K562 (cell line): Measurements from ENCODE around the gene ACTN3. TPM values are rescaled to one million over a fixed set of nuclear protein-coding genes. Genes with fewer than 3 reads are reported as not detected.

Experiments
- ATAC-seq: fragments of 200-7000 bp; cut with Tn5 transposase; 3 replicates; pipeline ENCODE4 v1.9.1; 2020; ENCODE audit warnings: moderate library complexity
- BruUV-seq: library from RNA; stranded (reverse); fragments of 400-500 nt; replicated peaks from 2 replicates; lab custom pipeline; 2021; lab: Mats Ljungman, UMichigan
- CTCF ChIA-PET: fragments of 300-600 bp; formaldehyde crosslinking; extraction: SDS; loops from one replicate; lab custom pipeline; 2021; ENCODE audit warnings: low intra/inter-chr PET ratio; lab: Yijun Ruan, JAX
- POLR2A ChIA-PET: fragments of 300-600, 350-650 bp; sonication (Branson Sonifier 250); formaldehyde crosslinking; extraction: SDS; loops from one replicate; lab custom pipeline; 2021; ENCODE audit warnings: antibody characterized with exemption, inconsistent platforms; lab: Yijun Ruan, JAX
- DNase-seq, 4 experiments: peaks; one replicate each; pipeline versions ENCODE4 v3.0.0 to v3.0.0-alpha.2; 2011 to 2018; ENCODE audit warnings: low spot score in 3 of 4, mixed read lengths in 3 of 4; ENCODE audit errors: extremely low read depth in 1 of 4
- FAIRE-seq: peaks from 2 replicates; lab custom pipeline; 2011; peaks lifted over from hg19 to GRCh38; lab: Jason Lieb, UNC
- H2AFZ ChIP-seq: 2 replicates; pipeline ENCODE4 v1.6.0; 2011; ENCODE audit warnings: low read depth, low read length, control low read depth, inconsistent platforms
- H3K27ac ChIP-seq: fragments of 200-600 bp; 3 replicates; pipeline ENCODE4 v1.8.0; 2011; ENCODE audit warnings: low read depth, mild to moderate bottlenecking, control low read depth, inconsistent platforms, low read length, moderate library complexity, mixed read lengths; ENCODE audit errors: extremely low read depth
- H3K27me3 ChIP-seq, 2 experiments: fragments of 300-600 bp in 1 of 2; 2 replicates in 1 of 2; 3 replicates in 1 of 2; pipeline versions ENCODE4 v1.6.0 to v1.8.0; 2011; ENCODE audit warnings: inconsistent platforms in 2 of 2, low read length in 2 of 2, mild to moderate bottlenecking in 1 of 2, mixed read lengths in 1 of 2, moderate library complexity in 1 of 2; ENCODE audit not compliant: control insufficient read depth in 2 of 2, insufficient read depth in 2 of 2
- H3K36me3 ChIP-seq: fragments of 300-600 bp; 3 replicates; pipeline ENCODE4 v1.8.0; 2011; ENCODE audit warnings: mild to moderate bottlenecking, low read length, inconsistent platforms; ENCODE audit not compliant: control insufficient read depth, insufficient read depth
- H3K4me1 ChIP-seq, 2 experiments: fragments of 200-600 bp in 1 of 2; replicated peaks in 1 of 2; 2 replicates in 1 of 2; 3 replicates in 1 of 2; pipeline versions ENCODE4 v1.5.1 to v1.8.0; 2011; ENCODE audit warnings: inconsistent platforms in 2 of 2, low read length in 2 of 2, mild to moderate bottlenecking in 1 of 2, mixed read lengths in 1 of 2, moderate library complexity in 1 of 2; ENCODE audit not compliant: control insufficient read depth in 2 of 2, insufficient read depth in 2 of 2
- H3K4me2 ChIP-seq: 2 replicates; pipeline ENCODE4 v1.6.1; 2011; ENCODE audit warnings: low read length, control low read depth, inconsistent platforms, mixed read lengths; ENCODE audit not compliant: insufficient read depth
- H3K4me3 ChIP-seq: fragments of 200-600 bp; sonication (generic), shearing (Covaris generic); 2 replicates; pipeline ENCODE4 v1.5.1; 2016; ENCODE audit warnings: control low read depth, inconsistent platforms
- H3K79me2 ChIP-seq: fragments of 200-600 bp; 3 replicates; pipeline ENCODE4 v1.8.0; 2011; ENCODE audit warnings: low read length, inconsistent platforms; ENCODE audit not compliant: control insufficient read depth, insufficient read depth
- H3K9ac ChIP-seq, 2 experiments: 2 replicates each; pipeline versions ENCODE4 v1.6.0 to v1.6.1; 2011; ENCODE audit warnings: low read depth in 2 of 2, low read length in 2 of 2, control low read depth in 1 of 2, inconsistent platforms in 1 of 2, mild to moderate bottlenecking in 1 of 2, mixed read lengths in 1 of 2; ENCODE audit not compliant: insufficient read depth in 1 of 2
- H3K9me1 ChIP-seq: one replicate; pipeline ENCODE4 v1.6.0; 2011; ENCODE audit warnings: inconsistent platforms, mild to moderate bottlenecking, low read length, moderate library complexity; ENCODE audit not compliant: control insufficient read depth, insufficient read depth
- H3K9me3 ChIP-seq: replicated peaks from 2 replicates; pipeline ENCODE4 v1.5.1; 2011; ENCODE audit warnings: low read depth, low read length, inconsistent platforms; ENCODE audit not compliant: control insufficient read depth, insufficient read depth
- H4K20me1 ChIP-seq: replicated peaks from 2 replicates; pipeline ENCODE4 v1.6.1; 2011; ENCODE audit warnings: low read length, inconsistent platforms, mixed read lengths; ENCODE audit not compliant: control insufficient read depth, insufficient read depth
- ARID1B ChIP-seq: fragments of 450-650 bp; IDR thresholded peaks from 2 replicates; pipeline ENCODE4 v1.6.1; 2016; ENCODE audit warnings: antibody characterized with exemption, mild to moderate bottlenecking, inconsistent platforms
- BCOR ChIP-seq: fragments of 450-650 bp; IDR thresholded peaks from 2 replicates; pipeline ENCODE4 v1.6.1; 2016
- CHCHD3 ChIP-seq: fragments of 250-450 bp; sonication (Bioruptor Pico); IDR thresholded peaks from 2 replicates; pipeline ENCODE4 v2.1.2; 2022; ENCODE audit warnings: mild to moderate bottlenecking
- DMBX1 ChIP-seq: fragments of 250-450 bp; sonication (Bioruptor Pico); IDR thresholded peaks from 2 replicates; pipeline ENCODE4 v1.8.0; 2022; ENCODE audit warnings: inconsistent platforms, mild to moderate bottlenecking, moderate library complexity, borderline replicate concordance
- ELF4 ChIP-seq: fragments of 450-650 bp; formaldehyde crosslinking; IDR thresholded peaks from 2 replicates; pipeline ENCODE4 v1.4.0; 2022; ENCODE audit warnings: missing genetic modification characterization
- KDM1A ChIP-seq, 2 experiments: fragments of 450-650 bp; IDR thresholded peaks; 2 replicates each; pipeline ENCODE4 v1.6.1; 2016; ENCODE audit warnings: mild to moderate bottlenecking in 2 of 2
- KLF10 ChIP-seq: fragments of 250-450 bp; sonication (Bioruptor Pico); IDR thresholded peaks from 2 replicates; pipeline ENCODE4 v1.6.1; 2021; ENCODE audit warnings: matching md5 sums
- KLF13 ChIP-seq: fragments of 450-650 bp; IDR thresholded peaks from 2 replicates; pipeline ENCODE4 v1.6.1; 2016; ENCODE audit warnings: missing genetic modification characterization, low read depth, mild to moderate bottlenecking, missing compliant biosample characterization, moderate library complexity, borderline replicate concordance
- MBD2 ChIP-seq: sonication (generic); IDR thresholded peaks from 2 replicates; pipeline ENCODE4 v1.6.1; 2016; ENCODE audit warnings: low read depth, borderline replicate concordance
- MEIS2 ChIP-seq: fragments of 450-650 bp; IDR thresholded peaks from 2 replicates; pipeline ENCODE4 v1.6.1; 2014; ENCODE audit warnings: mild to moderate bottlenecking; ENCODE audit not compliant: partially characterized antibody
- POLR2A ChIP-seq: fragments of 450-650 bp; conservative IDR thresholded peaks from 2 replicates; pipeline ENCODE4 v1.6.1; 2016
- PRPF4 ChIP-seq: fragments of 200-400 bp; formaldehyde crosslinking; IDR thresholded peaks from one replicate; pipeline ENCODE4 v1.6.1; 2017; ENCODE audit warnings: low read length, low read depth, mild to moderate bottlenecking; ENCODE audit not compliant: insufficient read depth, poor library complexity, severe bottlenecking
- RBM25 ChIP-seq: fragments of 200-400 bp; formaldehyde crosslinking; IDR thresholded peaks from 2 replicates; pipeline ENCODE4 v1.6.1; 2018; ENCODE audit warnings: low read length, low read depth, moderate library complexity; ENCODE audit not compliant: severe bottlenecking
- RUNX1 ChIP-seq: sonication (generic); IDR thresholded peaks from 2 replicates; pipeline ENCODE4 v1.6.1; 2016; ENCODE audit warnings: antibody characterized with exemption, low read depth
- U2AF1 ChIP-seq: fragments of 200-400 bp; formaldehyde crosslinking; optimal IDR thresholded peaks from 2 replicates; pipeline ENCODE3; 2017; ENCODE audit warnings: mild to moderate bottlenecking, low read depth, low read length, moderate library complexity
- ZNF143 ChIP-seq: sonication (generic); formaldehyde crosslinking; IDR thresholded peaks from 2 replicates; pipeline ENCODE4 v1.9.0; 2022; ENCODE audit warnings: mild to moderate bottlenecking, missing genetic modification reagents
- WGBS: fragments of 100-300 bp; shearing (Covaris generic); methylation state at CpG from one replicate; pipeline ENCODE4 v1.1.6; 2016; ENCODE audit warnings: low coverage, mixed read lengths; ENCODE audit not compliant: insufficient coverage; ENCODE audit errors: missing lambda C conversion rate; 5-methylcytosine and 5-hydroxymethylcytosine counted together
- in situ Hi-C: fragments of 300-500 bp; cut with MboI; formaldehyde crosslinking; loops from 4 replicates; pipeline ENCODE4 v1.15.0; 2018; ENCODE audit warnings: inconsistent platforms, mixed read lengths
- intact Hi-C: fragments of 100-400 bp; cut with micrococcal nuclease; formaldehyde crosslinking; loops from 2 replicates; pipeline ENCODE4 v1.14.2; 2022
- polyA plus RNA-seq, 8 experiments: library from polyadenylated mRNA; depleted of rRNA in 4 of 8; stranded (reverse) in 5 of 8; unstranded in 3 of 8; fragments of >200 nt; fragmentation: Nextera tagmentation in 2 of 8; fragmentation: Illumina TruSeq in 1 of 8; extraction: Ambion mirVana in 2 of 8; extraction: Trizol in 1 of 8; gene quantifications; 2 replicates each; pipeline versions ENCODE4 v1.2.1 to v1.2.3, GENCODE V29; 2011 to 2014; ENCODE audit warnings: inconsistent platforms in 1 of 8, missing spikeins in 1 of 8
- total RNA-seq, 7 experiments: library from RNA; depleted of rRNA in 6 of 7; stranded (reverse); fragments of >200 nt in 6 of 7; fragmentation: Illumina TruSeq in 2 of 7; extraction: Trizol in 2 of 7; gene quantifications; 2 replicates each; pipeline versions ENCODE4 v1.2.1 to v1.2.3, GENCODE V29; 2011 to 2021; ENCODE audit warnings: low replicate concordance in 1 of 7
- TF ChIP-seq, protein P1 (sequence below): fragments of 250-450 bp; sonication (Bioruptor Pico); IDR thresholded peaks from 2 replicates; pipeline ENCODE4 v1.5.0; 2021
- TF ChIP-seq, protein P2 (sequence below), 2 experiments: IDR thresholded peaks in 1 of 2; conservative IDR thresholded peaks in 1 of 2; 2 replicates each; pipeline ENCODE4 v1.6.1; 2016; ENCODE audit warnings: low read depth in 2 of 2, mild to moderate bottlenecking in 1 of 2, missing compliant biosample characterization in 1 of 2, missing genetic modification characterization in 1 of 2, moderate library complexity in 1 of 2
- TF ChIP-seq, protein P3 (sequence below): fragments of 250-450 bp; sonication (Bioruptor Pico); IDR thresholded peaks from 2 replicates; pipeline ENCODE4 v1.4.0; 2020; ENCODE audit warnings: mild to moderate bottlenecking, moderate library complexity

Gene ACTN3
- total and polyA plus RNA-seq, 9 of the 15 experiments (the other 6 are each of a cell fraction or from before 2014, with no cell fraction given), result not detected

DNA sequence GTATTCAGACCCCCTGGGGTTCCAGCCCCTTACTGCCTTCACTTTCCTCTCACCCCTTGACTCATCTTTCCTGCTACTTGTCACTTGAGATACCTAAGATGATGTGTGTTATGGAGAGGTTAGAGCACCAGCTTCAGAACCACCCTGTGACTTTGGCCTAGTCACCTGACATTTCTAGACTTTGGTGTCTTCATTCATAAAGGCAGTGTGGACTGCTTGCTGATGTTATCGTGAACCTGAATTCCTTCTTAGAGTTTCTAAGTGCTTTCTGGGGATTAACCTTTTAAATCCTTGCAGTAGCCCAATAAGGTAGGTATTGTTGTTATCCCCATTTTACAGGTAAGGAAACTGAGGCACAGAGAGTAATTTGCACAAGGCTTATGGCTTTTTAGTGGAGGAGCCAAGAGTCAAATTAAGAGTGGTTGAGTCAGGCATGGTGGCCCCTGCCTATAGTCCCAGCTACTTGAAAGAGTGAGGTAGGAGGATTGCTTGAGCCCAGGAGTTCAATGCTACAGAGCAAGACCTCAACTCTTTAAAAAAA, 41.4 kb upstream of the ACTN3 start:
- H3K27ac ChIP-seq, result no peak overlapping the region
- H3K9me3 ChIP-seq, result no peaks in the 10 kb centered on the region
- H3K4me2 ChIP-seq, result no peak overlapping the region
- H3K4me1 ChIP-seq, result peaks cover 3 to 7% of the 10 kb centered on the region in 2 experiments; a peak in 4 of 5 replicates
- WGBS, result 36% methylated on average over 1 of the region's 1 CpG
- H3K27me3 ChIP-seq, result no peaks in the 10 kb centered on the region
- no TSS peak for BruUV-seq
- in situ Hi-C loops, result no loop called here
- no peaks in the 10 kb centered on the region for H3K79me2 ChIP-seq
- ChIA-PET POLR2A (interaction anchor here (0.6 to 1.3 kb wide), 2 partner anchors 21 to 1150 kb away, joined by 3 read pairs; no protein-coding TSS in a partner anchor), CTCF (no interaction called here)
- ATAC-seq, result no peak
- no peak overlapping the region for H2AFZ ChIP-seq
- H3K9ac ChIP-seq, result no peak overlapping the region; a peak in 1 of 4 replicates
- no peaks in the 10 kb centered on the region for H3K9me1 ChIP-seq
- intact Hi-C loops, result no loop called here
- no peak overlapping the region for H3K4me3 ChIP-seq
- DNase-seq, result no peak
- H4K20me1 ChIP-seq, result no peaks in the 10 kb centered on the region; the same call in 1 of the 2 replicates
- TF ChIP-seq RBM25, result peak; percentile 64
- TF ChIP-seq ELF4, result no peak
- TF ChIP-seq, protein P1, sequence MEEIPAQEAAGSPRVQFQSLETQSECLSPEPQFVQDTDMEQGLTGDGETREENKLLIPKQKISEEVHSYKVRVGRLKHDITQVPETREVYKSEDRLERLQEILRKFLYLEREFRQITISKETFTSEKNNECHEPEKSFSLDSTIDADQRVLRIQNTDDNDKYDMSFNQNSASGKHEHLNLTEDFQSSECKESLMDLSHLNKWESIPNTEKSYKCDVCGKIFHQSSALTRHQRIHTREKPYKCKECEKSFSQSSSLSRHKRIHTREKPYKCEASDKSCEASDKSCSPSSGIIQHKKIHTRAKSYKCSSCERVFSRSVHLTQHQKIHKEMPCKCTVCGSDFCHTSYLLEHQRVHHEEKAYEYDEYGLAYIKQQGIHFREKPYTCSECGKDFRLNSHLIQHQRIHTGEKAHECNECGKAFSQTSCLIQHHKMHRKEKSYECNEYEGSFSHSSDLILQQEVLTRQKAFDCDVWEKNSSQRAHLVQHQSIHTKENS (CRISPR knock-in tag), result no peak
- no peak for TF ChIP-seq KLF13 (tag)
- TF ChIP-seq KLF10 (CRISPR knock-in tag), result no peak
- TF ChIP-seq POLR2A, result no peak
- no peak for TF ChIP-seq CHCHD3 (CRISPR knock-in tag)
- no peak for TF ChIP-seq MEIS2
- TF ChIP-seq ARID1B, result no peak
- TF ChIP-seq, protein P2, sequence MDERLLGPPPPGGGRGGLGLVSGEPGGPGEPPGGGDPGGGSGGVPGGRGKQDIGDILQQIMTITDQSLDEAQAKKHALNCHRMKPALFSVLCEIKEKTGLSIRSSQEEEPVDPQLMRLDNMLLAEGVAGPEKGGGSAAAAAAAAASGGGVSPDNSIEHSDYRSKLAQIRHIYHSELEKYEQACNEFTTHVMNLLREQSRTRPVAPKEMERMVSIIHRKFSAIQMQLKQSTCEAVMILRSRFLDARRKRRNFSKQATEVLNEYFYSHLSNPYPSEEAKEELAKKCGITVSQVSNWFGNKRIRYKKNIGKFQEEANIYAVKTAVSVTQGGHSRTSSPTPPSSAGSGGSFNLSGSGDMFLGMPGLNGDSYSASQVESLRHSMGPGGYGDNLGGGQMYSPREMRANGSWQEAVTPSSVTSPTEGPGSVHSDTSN (CRISPR knock-in tag; IDR thresholded peaks at IDR 0.05; ENCODE audit: low read depth), result no peak
- TF ChIP-seq, protein P2 (tag; conservative IDR thresholded peaks at IDR 0.05; ENCODE audit: low read depth), result no peak
- TF ChIP-seq RUNX1, result no peak
- TF ChIP-seq ZNF143 (CRISPR knock-in tag), result no peak
- TF ChIP-seq, protein P3, sequence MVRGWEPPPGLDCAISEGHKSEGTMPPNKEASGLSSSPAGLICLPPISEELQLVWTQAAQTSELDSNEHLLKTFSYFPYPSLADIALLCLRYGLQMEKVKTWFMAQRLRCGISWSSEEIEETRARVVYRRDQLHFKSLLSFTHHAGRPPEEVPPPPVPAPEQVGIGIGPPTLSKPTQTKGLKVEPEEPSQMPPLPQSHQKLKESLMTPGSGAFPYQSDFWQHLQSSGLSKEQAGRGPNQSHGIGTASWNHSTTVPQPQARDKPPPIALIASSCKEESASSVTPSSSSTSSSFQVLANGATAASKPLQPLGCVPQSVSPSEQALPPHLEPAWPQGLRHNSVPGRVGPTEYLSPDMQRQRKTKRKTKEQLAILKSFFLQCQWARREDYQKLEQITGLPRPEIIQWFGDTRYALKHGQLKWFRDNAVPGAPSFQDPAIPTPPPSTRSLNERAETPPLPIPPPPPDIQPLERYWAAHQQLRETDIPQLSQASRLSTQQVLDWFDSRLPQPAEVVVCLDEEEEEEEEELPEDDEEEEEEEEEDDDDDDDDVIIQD (CRISPR knock-in tag), result no peak
- TF ChIP-seq PRPF4, result no peak
- no peak for TF ChIP-seq MBD2
- TF ChIP-seq U2AF1, result no peak
- TF ChIP-seq KDM1A (IDR thresholded peaks at IDR 0.05), result 0 out of 4 replicates have a peak, but pooled peaks of 1 of the 2 experiments have one; percentile 10
- 0 out of 2 replicates have a peak, but pooled peaks have one; percentile 41 for TF ChIP-seq BCOR
- TF ChIP-seq DMBX1 (CRISPR knock-in tag), result no peak
- TF ChIP-seq, all 486 proteins: peak for 3
- peaks cover 19% of the 10 kb centered on the region; the same call in 1 of the 3 replicates for H3K36me3 ChIP-seq
- FAIRE-seq, result no peak
